Measurements from ENCODE around the gene DIDO1. TPM values are rescaled to one million over a fixed set of nuclear protein-coding genes. Genes with fewer than 3 reads are reported as not detected.

The DIDO1 gene
- total and polyA plus RNA-seq, 2 of the 13 experiments (the other 11 are each of a cell fraction or from before 2014, with no cell fraction given): 75.0 to 75.1 TPM

GRCh38 chr20:62952373-62952967 is 26.2 kb upstream of the DIDO1 start, which contains the start of gene SLC17A9 (continued):
- TF ChIP-seq ZBTB40 (IDR thresholded peaks at IDR 0.05): no peak
- peak; percentile 87 for TF ChIP-seq ZBTB40 (CRISPR knock-in tag; IDR thresholded peaks at IDR 0.05)
- 0 out of 2 replicates have a peak, but pooled peaks have one; percentile 26 for TF ChIP-seq NFE2 (CRISPR knock-in tag; IDR thresholded peaks at IDR 0.05)
- peak; percentile 83; the same call in 1 of the 2 replicates for TF ChIP-seq REPIN1 (CRISPR knock-in tag; IDR thresholded peaks at IDR 0.05; ENCODE audit: borderline replicate concordance, low read depth)
- peak; percentile 23; the same call in 1 of the 2 replicates for TF ChIP-seq ZNF232 (CRISPR knock-in tag; IDR thresholded peaks at IDR 0.05; ENCODE audit: borderline replicate concordance)
- peak; percentile 48; the same call in 1 of the 2 replicates for TF ChIP-seq THAP9 (CRISPR knock-in tag; IDR thresholded peaks at IDR 0.05; ENCODE audit: borderline replicate concordance)
- TF ChIP-seq RFXAP (CRISPR knock-in tag; IDR thresholded peaks at IDR 0.05; ENCODE audit: borderline replicate concordance): peak; percentile 86; the same call in 1 of the 2 replicates
- peak; percentile 98 for TF ChIP-seq ZNF777 (CRISPR knock-in tag; IDR thresholded peaks at IDR 0.05)
- peak; percentile 82; the same call in 1 of the 2 replicates for TF ChIP-seq HES4 (CRISPR knock-in tag; IDR thresholded peaks at IDR 0.05; ENCODE audit: borderline replicate concordance)
- no peak for TF ChIP-seq HCFC1 (IDR thresholded peaks at IDR 0.05; ENCODE audit: low read depth, low read length)
- peak; percentile 81; the same call in 1 of the 2 replicates for TF ChIP-seq PRDM10 (CRISPR knock-in tag; IDR thresholded peaks at IDR 0.05; ENCODE audit: low read depth)
- peak; percentile 75 for TF ChIP-seq FOSL2 (CRISPR knock-in tag; IDR thresholded peaks at IDR 0.05)
- peak; percentile 70 for TF ChIP-seq SAFB2 (CRISPR knock-in tag; IDR thresholded peaks at IDR 0.05; ENCODE audit: borderline replicate concordance, low read depth)

All from HepG2 (cell line).